CD4-positive, alpha-beta T cell (primary cell): ENCODE data around the gene ENC1. TPM values are rescaled to one million over a fixed set of nuclear protein-coding genes. Genes with fewer than 3 reads are reported as not detected.
"Not testable (repeated sequence)": the region's sequence is repeated elsewhere in the genome, so short reads cannot be mapped to it uniquely, and the experiment has no call there.

Source experiments
- ATAC-seq: fragments of 200-7000 bp; cut with Tn5 transposase; one replicate; pipeline ENCODE4 v1.10.0; 2022; ENCODE audit warnings: mild to moderate bottlenecking; ENCODE audit not compliant: poor library complexity
- CTCF ChIA-PET: fragments of 350-600 bp; sonication (Branson Sonifier 250); formaldehyde crosslinking; loops from one replicate; lab custom pipeline; 2021; ENCODE audit warnings: antibody characterized with exemption, inconsistent platforms; lab: Charles Lee
- POLR2A ChIA-PET: fragments of 350-600 bp; sonication (Branson Sonifier 250); formaldehyde crosslinking; loops from one replicate; lab custom pipeline; 2021; ENCODE audit warnings: antibody characterized with exemption, inconsistent platforms; lab: Charles Lee
- DNase-seq, 14 experiments: peaks; one replicate each; pipeline ENCODE4 v3.0.0-alpha.2; 2013 to 2020; ENCODE audit warnings: mixed read lengths in 2 of 14
- H3K27ac ChIP-seq, 2 donors: one replicate each; pipeline versions ENCODE4 v1.5.1 to v1.7.0; 2013; ENCODE audit warnings: low read length in 2 of 2, low read depth in 1 of 2, mild to moderate bottlenecking in 1 of 2
- H3K27me3 ChIP-seq, 2 experiments: 1 replicate in 1 of 2; 2 replicates in 1 of 2; pipeline versions ENCODE4 v1.6.1 to v1.7.0; 2013; ENCODE audit warnings: low read length in 2 of 2, control low read depth in 1 of 2, mild to moderate bottlenecking in 1 of 2, moderate library complexity in 1 of 2; ENCODE audit not compliant: insufficient read depth in 2 of 2, control insufficient read depth in 1 of 2
- H3K36me3 ChIP-seq: one replicate; pipeline ENCODE4 v1.6.1; 2013; ENCODE audit warnings: low read length, control low read depth; ENCODE audit not compliant: insufficient read depth
- H3K4me1 ChIP-seq: one replicate; pipeline ENCODE4 v1.6.1; 2013; ENCODE audit warnings: low read length, control low read depth; ENCODE audit not compliant: insufficient read depth
- H3K4me3 ChIP-seq: one replicate; pipeline ENCODE4 v1.5.1; 2013; ENCODE audit warnings: mild to moderate bottlenecking, low read length, moderate library complexity
- H3K9me3 ChIP-seq, 2 experiments: 1 replicate in 1 of 2; 2 replicates in 1 of 2; pipeline versions ENCODE4 v1.6.1 to v1.7.0; 2013; ENCODE audit warnings: low read length in 2 of 2, mild to moderate bottlenecking in 2 of 2, control low read depth in 1 of 2, moderate library complexity in 1 of 2; ENCODE audit not compliant: control insufficient read depth in 1 of 2, insufficient read depth in 1 of 2
- H3K27ac Mint-ChIP-seq: one replicate; pipeline ENCODE4 v1.8.0; 2020; ENCODE audit warnings: mixed read lengths
- H3K27me3 Mint-ChIP-seq: one replicate; pipeline ENCODE4 v1.8.0; 2021; ENCODE audit warnings: mixed read lengths
- H3K36me3 Mint-ChIP-seq: one replicate; pipeline ENCODE4 v1.8.0; 2021; ENCODE audit warnings: low read depth, mixed read lengths
- H3K4me1 Mint-ChIP-seq: one replicate; pipeline ENCODE4 v1.8.0; 2021; ENCODE audit warnings: low read depth, mixed read lengths
- H3K4me3 Mint-ChIP-seq: one replicate; pipeline ENCODE4 v1.8.0; 2020; ENCODE audit warnings: mild to moderate bottlenecking, mixed read lengths
- H3K9me3 Mint-ChIP-seq: one replicate; pipeline ENCODE4 v1.8.0; 2020; ENCODE audit warnings: mixed read lengths
- CTCF ChIP-seq: fragments of 200-600 bp; IDR thresholded peaks from one replicate; pipeline ENCODE4 v1.8.0; 2022; ENCODE audit warnings: antibody characterized with exemption, mild to moderate bottlenecking
- intact Hi-C, 2 experiments: fragments of 100-400 bp; cut with DNase I in 1 of 2; cut with micrococcal nuclease in 1 of 2; formaldehyde crosslinking; loops; one replicate each; pipeline versions ENCODE4 v1.15.1 to v1.9.0; 2023 to 2025; cut with DNase I, micrococcal nuclease
- total RNA-seq, 174 experiments: library from RNA in 2 of 174; stranded (reverse) in 2 of 174; gene quantifications; one replicate each; pipeline ENCODE4 v1.2.3 and lab custom pipeline; 2021 to 2026

ENC1 gene
- total RNA-seq, 2 experiments from 2014 or later = 39.6 to 40.1 TPM

- ChIA-PET CTCF (interaction anchor here (0.6 to 1.4 kb wide), 3 partner anchors 10 to 99 kb away, joined by 3 read pairs; no protein-coding TSS in a partner anchor), POLR2A (interaction anchor here (1.0 to 2.2 kb wide), 3 partner anchors 53 to 81 kb away, joined by 3 to 7 read pairs (median 3); partner anchors contain the start of genes GFM2 and NSA2)
- H3K4me3 ChIP-seq = peak overlapping the region; percentile 99
- no peak for TF ChIP-seq CTCF
- H3K9me3 Mint-ChIP-seq = no peaks in the 10 kb centered on the region
- no peaks in the 10 kb centered on the region for H3K27me3 Mint-ChIP-seq
- no peaks in the 10 kb centered on the region for H3K36me3 ChIP-seq
- intact Hi-C loops = loop anchor here in 1 of 2 experiments (5.0 to 10.0 kb wide), 3 partner anchors 81 to 829 kb away; partner anchors contain the start of genes ANKRD31, CERT1, GFM2 and NSA2
- peak overlapping the region; percentile 84 for H3K4me3 Mint-ChIP-seq
- peak overlapping the region; percentile 52 to 63 for H3K27ac ChIP-seq
- H3K36me3 Mint-ChIP-seq = peaks cover 29% of the 10 kb centered on the region
- H3K27ac Mint-ChIP-seq = peak overlapping the region; percentile 45
- H3K4me1 ChIP-seq = peaks cover 27% of the 10 kb centered on the region
- DNase-seq (peak in 4 of 14 experiments; percentile 6 to 49 (median 32)), ATAC-seq (no peak)
- H3K9me3 ChIP-seq = no peaks in the 10 kb centered on the region
- H3K27me3 ChIP-seq = no peaks in the 10 kb centered on the region
- H3K4me1 Mint-ChIP-seq = peaks cover 22% of the 10 kb centered on the region
Observed at GRCh38 chr5:74685979-74686631, 45.6 kb upstream of the ENC1 start.

- Histone ChIP-seq H3K4me1 (peaks cover 27% of the 10 kb centered on the region), H3K4me3 (peak within 1 kb of the TSS; percentile 99), H3K9me3 (no peaks in the 10 kb centered on the region), H3K27me3 (no peaks in the 10 kb centered on the region), H3K27ac (peak within 1 kb of the TSS; percentile 52 to 63), H3K36me3 (no peaks in the 10 kb centered on the region)
- H3K27me3 Mint-ChIP-seq = no peaks in the 10 kb centered on the region
- peaks cover 22% of the 10 kb centered on the region for H3K4me1 Mint-ChIP-seq
- peak; percentile 61 to 92 (median 82) for DNase-seq
- H3K4me3 Mint-ChIP-seq = peak within 1 kb of the TSS; percentile 92
- TF ChIP-seq CTCF = no peak
- peaks cover 20% of the 10 kb centered on the region for H3K36me3 Mint-ChIP-seq
- ChIA-PET CTCF (interaction anchor here (0.6 to 1.4 kb wide), 4 partner anchors 9 to 100 kb away, joined by 3 read pairs; no protein-coding TSS in a partner anchor), POLR2A (interaction anchor here (1.0 to 2.2 kb wide), 3 partner anchors 54 to 82 kb away, joined by 3 to 7 read pairs (median 3); partner anchors contain the start of genes GFM2 and NSA2)
- peak; percentile 88 for ATAC-seq
- intact Hi-C loops = loop anchor here in 1 of 2 experiments (5.0 to 10.0 kb wide), 3 partner anchors 82 to 830 kb away; partner anchors contain the start of genes ANKRD31, CERT1, GFM2 and NSA2
- peak within 1 kb of the TSS; percentile 72 for H3K27ac Mint-ChIP-seq
- no peaks in the 10 kb centered on the region for H3K9me3 Mint-ChIP-seq
Observed at GRCh38 chr5:74684900-74685851, 44.6 kb upstream of the ENC1 start, which contains the start of gene HEXB. TSS of gene HEXB (plus strand) at chr5:74685233. CDS start at chr5:74685261, 28 bp downstream.

GRCh38 chr5:74679966-74680365 lies 39.4 kb upstream of the ENC1 start:
- no peak overlapping the region for H3K27ac ChIP-seq
- H3K4me1 ChIP-seq = peaks cover 9% of the 10 kb centered on the region
- intact Hi-C loops = loop anchor here (10.0 kb wide), 4 partner anchors 555 to 1575 kb away; partner anchors contain the start of genes ANKRD31 (in 1 of the 2), CERT1 (in 1 of the 2) and POLK (in 1 of the 2)
- H3K27me3 Mint-ChIP-seq = no peaks in the 10 kb centered on the region
- ChIA-PET POLR2A (no interaction called here), CTCF (no interaction called here)
- no peaks in the 10 kb centered on the region for H3K36me3 Mint-ChIP-seq
- H3K36me3 ChIP-seq = no peaks in the 10 kb centered on the region
- no peak overlapping the region for H3K4me3 ChIP-seq
- no peaks in the 10 kb centered on the region for H3K9me3 Mint-ChIP-seq
- H3K9me3 ChIP-seq = no peaks in the 10 kb centered on the region
- ATAC-seq (no peak), DNase-seq (no peak)
- TF ChIP-seq CTCF = no peak
- H3K4me1 Mint-ChIP-seq = no peaks in the 10 kb centered on the region
- no peaks in the 10 kb centered on the region for H3K27me3 ChIP-seq
- H3K4me3 Mint-ChIP-seq = no peak overlapping the region
- H3K27ac Mint-ChIP-seq = no peak overlapping the region

- H3K9me3 Mint-ChIP-seq, H3K4me3 Mint-ChIP-seq, CTCF ChIA-PET, H3K36me3 ChIP-seq, ATAC-seq, H3K36me3 Mint-ChIP-seq, H3K27me3 Mint-ChIP-seq, H3K4me3 ChIP-seq, H3K27me3 ChIP-seq, H3K27ac ChIP-seq, DNase-seq, H3K27ac Mint-ChIP-seq, POLR2A ChIA-PET, H3K9me3 ChIP-seq, H3K4me1 Mint-ChIP-seq, H3K4me1 ChIP-seq: not testable (repeated sequence)
- intact Hi-C loops = loop anchor here (10.0 kb wide), 2 partner anchors 586 to 1576 kb away; no protein-coding TSS in a partner anchor
Observed at GRCh38 chr5:74679300-74679699, 38.8 kb upstream of the ENC1 start.
